NT2/D1 (cell line): ENCODE results near the gene HECW1.
"Not testable (repeated sequence)": the region's sequence is repeated elsewhere in the genome, so short reads cannot be mapped to it uniquely, and the experiment has no call there.

Experiments
- DNase-seq: peaks from one replicate; pipeline ENCODE4 v3.0.0-alpha.2; 2011; ENCODE audit warnings: low read depth, low spot score
- H3K27me3 ChIP-seq: 2 replicates; pipeline ENCODE4 v1.6.0; 2011; ENCODE audit warnings: mild to moderate bottlenecking; ENCODE audit not compliant: insufficient read length, insufficient read depth
- H3K36me3 ChIP-seq: 2 replicates; pipeline ENCODE4 v1.6.1; 2011; ENCODE audit warnings: mild to moderate bottlenecking, low read length, mixed read lengths; ENCODE audit not compliant: insufficient read depth, insufficient read length
- H3K4me1 ChIP-seq: 2 replicates; pipeline ENCODE4 v1.5.1; 2011; ENCODE audit not compliant: insufficient read depth, insufficient read length
- H3K4me3 ChIP-seq: 2 replicates; pipeline ENCODE4 v1.5.1; 2011; ENCODE audit warnings: low read depth; ENCODE audit not compliant: insufficient read length
- H3K9ac ChIP-seq: 2 replicates; pipeline ENCODE4 v1.6.0; 2011; ENCODE audit warnings: low read depth; ENCODE audit not compliant: insufficient read length
- H3K9me3 ChIP-seq: 2 replicates; pipeline ENCODE4 v1.5.1; 2011; ENCODE audit warnings: mild to moderate bottlenecking, low read length; ENCODE audit not compliant: insufficient read depth
- SUZ12 ChIP-seq: IDR thresholded peaks from 2 replicates; pipeline ENCODE4 v1.6.1; 2011; ENCODE audit not compliant: insufficient read length, insufficient read depth; ENCODE audit errors: extremely low read depth
- YY1 ChIP-seq: IDR thresholded peaks from 2 replicates; pipeline ENCODE4 v1.6.1; 2011; ENCODE audit not compliant: insufficient read length, insufficient read depth
- ZNF274 ChIP-seq: IDR thresholded peaks from 2 replicates; pipeline ENCODE4 v1.6.1; 2011; ENCODE audit warnings: mild to moderate bottlenecking, low read depth, low read length

The HECW1 gene

GRCh38 chr7:43562383-43562782 is 449.9 kb downstream of the HECW1 start:
- no peak overlapping the region for H3K4me3 ChIP-seq

DNA sequence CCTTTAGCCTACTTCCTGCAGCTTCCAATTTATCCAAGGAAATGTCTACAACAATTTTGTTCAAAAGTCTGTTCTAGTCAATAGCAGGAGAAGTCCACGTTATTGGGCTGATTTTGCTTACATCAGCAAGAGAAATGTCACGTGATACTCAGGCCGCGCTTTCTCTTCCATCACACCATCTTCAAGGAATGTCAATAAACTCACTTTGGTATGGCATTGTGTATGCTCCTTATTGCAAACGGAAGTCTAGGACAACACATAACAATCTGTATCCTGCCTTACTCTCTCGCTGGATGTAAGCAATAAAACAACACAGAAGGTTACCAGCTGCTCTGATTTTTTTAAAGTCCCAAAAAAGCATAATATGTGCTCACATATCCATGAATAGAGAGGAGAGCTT is 453.3 kb downstream of the HECW1 start:
- Histone ChIP-seq H3K9me3 (no peaks in the 10 kb centered on the region), H3K36me3 (no peaks in the 10 kb centered on the region), H3K9ac (no peak overlapping the region), H3K4me3 (no peak overlapping the region), H3K4me1 (no peaks in the 10 kb centered on the region), H3K27me3 (no peaks in the 10 kb centered on the region)
- TF ChIP-seq SUZ12 = no peak
- TF ChIP-seq ZNF274 = no peak
- TF ChIP-seq YY1 = no peak
- DNase-seq = no peak

More at GRCh38 chr7:43562383-43562782, 449.9 kb downstream of the HECW1 start:
- Histone ChIP-seq H3K27me3 (no peaks in the 10 kb centered on the region), H3K4me1 (no peaks in the 10 kb centered on the region), H3K9me3 (no peaks in the 10 kb centered on the region), H3K9ac (no peak overlapping the region), H3K36me3 (no peaks in the 10 kb centered on the region)
- DNase-seq = no peak
- TF ChIP-seq ZNF274 (no peak), YY1 (no peak), SUZ12 (no peak)

- H3K27me3 ChIP-seq = no peaks in the 10 kb centered on the region
- H3K4me3 ChIP-seq = no peak overlapping the region
- no peak overlapping the region for H3K9ac ChIP-seq
- H3K36me3 ChIP-seq = no peaks in the 10 kb centered on the region
- H3K4me1 ChIP-seq = no peaks in the 10 kb centered on the region
- no peak for DNase-seq
- H3K9me3 ChIP-seq = no peaks in the 10 kb centered on the region
- TF ChIP-seq ZNF274 (no peak), SUZ12 (no peak), YY1 (no peak)
These were observed 456.1 kb downstream of the HECW1 start for GRCh38 chr7:43568529-43568928.

GRCh38 chr7:43569424-43569823 is 457.0 kb downstream of the HECW1 start:
- TF ChIP-seq YY1 (no peak), ZNF274 (no peak), SUZ12 (no peak)
- H3K4me3 ChIP-seq = no peak overlapping the region
- H3K4me1 ChIP-seq = no peaks in the 10 kb centered on the region
- H3K9me3 ChIP-seq = no peaks in the 10 kb centered on the region
- H3K36me3 ChIP-seq = no peaks in the 10 kb centered on the region
- no peak overlapping the region for H3K9ac ChIP-seq
- H3K27me3 ChIP-seq = no peaks in the 10 kb centered on the region
- DNase-seq = no peak

- no peak for DNase-seq
- H3K27me3 ChIP-seq = no peaks in the 10 kb centered on the region
- no peak overlapping the region for H3K4me3 ChIP-seq
- TF ChIP-seq YY1 (no peak), SUZ12 (no peak), ZNF274 (no peak)
- H3K36me3 ChIP-seq = no peaks in the 10 kb centered on the region
- no peaks in the 10 kb centered on the region for H3K4me1 ChIP-seq
- no peak overlapping the region for H3K9ac ChIP-seq
- no peaks in the 10 kb centered on the region for H3K9me3 ChIP-seq
These were observed 458.4 kb downstream of the HECW1 start for GRCh38 chr7:43570688-43571365.

- no peak for DNase-seq
- H3K4me3 ChIP-seq = no peak overlapping the region
- H3K9me3 ChIP-seq = no peaks in the 10 kb centered on the region
- H3K4me1 ChIP-seq = no peaks in the 10 kb centered on the region
- H3K9ac ChIP-seq = no peak overlapping the region
- no peaks in the 10 kb centered on the region for H3K36me3 ChIP-seq
- TF ChIP-seq SUZ12 (no peak), YY1 (no peak), ZNF274 (no peak)
- no peaks in the 10 kb centered on the region for H3K27me3 ChIP-seq
These were observed 460.1 kb downstream of the HECW1 start for GRCh38 chr7:43572516-43573049.

DNA sequence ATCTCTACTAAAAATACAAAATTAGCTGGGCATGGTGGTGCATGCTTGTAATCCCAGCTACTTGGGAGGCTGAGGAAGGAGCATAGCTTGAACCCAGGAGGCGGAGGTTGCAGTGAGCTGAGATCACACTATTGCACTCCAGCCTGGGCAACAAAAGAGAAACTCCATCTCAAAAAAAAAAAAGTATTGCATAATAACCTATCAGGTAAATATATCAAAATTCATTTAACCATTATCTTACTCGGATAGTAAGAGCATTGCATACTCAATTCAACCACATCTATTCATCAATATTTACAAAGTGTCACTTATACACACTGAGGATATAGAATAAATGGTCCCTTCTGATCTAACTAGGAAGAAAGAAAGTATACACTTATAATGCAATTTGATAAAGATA is 461.4 kb downstream of the HECW1 start:
- H3K36me3 ChIP-seq, H3K4me1 ChIP-seq, H3K9me3 ChIP-seq: not testable (repeated sequence)

DNA sequence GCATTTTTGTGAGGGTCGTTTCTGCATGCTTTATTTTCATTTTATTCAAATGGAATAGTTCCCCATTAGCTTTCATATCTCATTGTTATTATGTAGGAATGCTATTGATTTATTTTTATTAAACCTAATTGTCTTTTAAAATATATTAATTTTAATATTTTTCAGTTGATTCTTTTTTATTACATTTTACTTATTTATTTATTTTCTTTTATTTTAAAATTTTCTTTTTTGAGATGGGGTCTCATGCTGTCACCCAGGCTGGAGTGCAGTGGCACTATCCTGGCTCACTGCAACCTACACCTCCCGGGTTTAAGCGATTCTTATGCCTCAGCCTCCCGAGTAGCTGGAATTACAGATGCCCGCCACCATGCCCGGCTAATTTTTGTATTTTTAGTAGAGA is 463.1 kb downstream of the HECW1 start:
- Histone ChIP-seq H3K9me3 (no peaks in the 10 kb centered on the region), H3K36me3 (no peaks in the 10 kb centered on the region), H3K27me3 (no peaks in the 10 kb centered on the region), H3K4me3 (no peak overlapping the region), H3K9ac (no peak overlapping the region), H3K4me1 (no peaks in the 10 kb centered on the region)
- TF ChIP-seq YY1 (no peak), ZNF274 (no peak), SUZ12 (no peak)
- no peak for DNase-seq

More for the DNA sequence above, 461.4 kb downstream of the HECW1 start:
- not testable (repeated sequence) for H3K9ac ChIP-seq, H3K4me3 ChIP-seq, H3K27me3 ChIP-seq, DNase-seq
